ENCODE data around the gene SPATA16. TPM values are rescaled to one million over a fixed set of nuclear protein-coding genes. Genes with fewer than 3 reads are reported as not detected.

Gene SPATA16
- total and polyA plus RNA-seq, 2 experiments from 2014 or later = not detected

- Histone ChIP-seq H3K4me1 (ENCODE audit: insufficient read depth) (peaks cover 35% of the 10 kb centered on the region), H3K9me2 (ENCODE audit: insufficient read depth) (no peaks in the 10 kb centered on the region), H3K4me3 (no peak overlapping the region), H3F3A (replicated peaks; ENCODE audit: low read depth) (no peaks in the 10 kb centered on the region), H3K27ac (ENCODE audit: low read depth) (no peak overlapping the region), H3K79me2 (replicated peaks; ENCODE audit: insufficient read depth) (no peaks in the 10 kb centered on the region), H3K36me3 (ENCODE audit: insufficient read depth) (no peaks in the 10 kb centered on the region), H3K4me2 (peak overlapping the region; percentile 67), H4K20me1 (replicated peaks; ENCODE audit: insufficient read depth) (no peaks in the 10 kb centered on the region), H2AFZ (no peak overlapping the region), H3K27me3 (ENCODE audit: insufficient read depth) (peaks cover 29% of the 10 kb centered on the region)
- ATAC-seq (peak; percentile 18; the same call in 2 of the 3 replicates), DNase-seq (ENCODE audit: low spot score) (no peak)
- no peak for TF ChIP-seq REST (IDR thresholded peaks at IDR 0.05; ENCODE audit: unreplicated experiment)
- no peak for TF ChIP-seq ZNF462 (CRISPR knock-in tag; IDR thresholded peaks at IDR 0.05)
- no peak for TF ChIP-seq CTCF (conservative IDR thresholded peaks at IDR 0.05; ENCODE audit: low read depth in 2 of 2)
- TF ChIP-seq ETS1 (IDR thresholded peaks at IDR 0.05) = no peak
- peak; percentile 60 for TF ChIP-seq NANOG (IDR thresholded peaks at IDR 0.05; ENCODE audit: borderline replicate concordance)
- TF ChIP-seq JUNB (IDR thresholded peaks at IDR 0.05; ENCODE audit: unreplicated experiment) = no peak
- no peak for TF ChIP-seq EZH2phosphoT487 (IDR thresholded peaks at IDR 0.05; ENCODE audit: unreplicated experiment)
- no peak overlapping the region for H3K4me3 Mint-ChIP-seq
- H3K36me3 Mint-ChIP-seq (ENCODE audit: low read depth) = no peaks in the 10 kb centered on the region
- H3K27ac Mint-ChIP-seq = no peak overlapping the region
- H3K27me3 Mint-ChIP-seq (ENCODE audit: insufficient read depth, low read depth, poor library complexity) = peaks cover 18% of the 10 kb centered on the region
- peaks cover 14% of the 10 kb centered on the region; the same call in 2 of the 3 replicates for H3K4me1 Mint-ChIP-seq
- H3K9me3 Mint-ChIP-seq = no peaks in the 10 kb centered on the region
Measured at GRCh38 chr3:172855037-172855436, 286.0 kb downstream of the SPATA16 start.
